GM18511 (cell line): Measurements from ENCODE around the gene MUC5B.
"Not testable (repeated sequence)": the region's sequence is repeated elsewhere in the genome, so short reads cannot be mapped to it uniquely, and the experiment has no call there.

Experiments
- ATAC-seq: cut with Tn5 transposase; IDR thresholded peaks from one replicate; pipeline ENCODE4 v1.9.1; 2021; ENCODE audit warnings: mild to moderate bottlenecking, moderate library complexity; ENCODE audit not compliant: unreplicated experiment

MUC5B gene, protein sequence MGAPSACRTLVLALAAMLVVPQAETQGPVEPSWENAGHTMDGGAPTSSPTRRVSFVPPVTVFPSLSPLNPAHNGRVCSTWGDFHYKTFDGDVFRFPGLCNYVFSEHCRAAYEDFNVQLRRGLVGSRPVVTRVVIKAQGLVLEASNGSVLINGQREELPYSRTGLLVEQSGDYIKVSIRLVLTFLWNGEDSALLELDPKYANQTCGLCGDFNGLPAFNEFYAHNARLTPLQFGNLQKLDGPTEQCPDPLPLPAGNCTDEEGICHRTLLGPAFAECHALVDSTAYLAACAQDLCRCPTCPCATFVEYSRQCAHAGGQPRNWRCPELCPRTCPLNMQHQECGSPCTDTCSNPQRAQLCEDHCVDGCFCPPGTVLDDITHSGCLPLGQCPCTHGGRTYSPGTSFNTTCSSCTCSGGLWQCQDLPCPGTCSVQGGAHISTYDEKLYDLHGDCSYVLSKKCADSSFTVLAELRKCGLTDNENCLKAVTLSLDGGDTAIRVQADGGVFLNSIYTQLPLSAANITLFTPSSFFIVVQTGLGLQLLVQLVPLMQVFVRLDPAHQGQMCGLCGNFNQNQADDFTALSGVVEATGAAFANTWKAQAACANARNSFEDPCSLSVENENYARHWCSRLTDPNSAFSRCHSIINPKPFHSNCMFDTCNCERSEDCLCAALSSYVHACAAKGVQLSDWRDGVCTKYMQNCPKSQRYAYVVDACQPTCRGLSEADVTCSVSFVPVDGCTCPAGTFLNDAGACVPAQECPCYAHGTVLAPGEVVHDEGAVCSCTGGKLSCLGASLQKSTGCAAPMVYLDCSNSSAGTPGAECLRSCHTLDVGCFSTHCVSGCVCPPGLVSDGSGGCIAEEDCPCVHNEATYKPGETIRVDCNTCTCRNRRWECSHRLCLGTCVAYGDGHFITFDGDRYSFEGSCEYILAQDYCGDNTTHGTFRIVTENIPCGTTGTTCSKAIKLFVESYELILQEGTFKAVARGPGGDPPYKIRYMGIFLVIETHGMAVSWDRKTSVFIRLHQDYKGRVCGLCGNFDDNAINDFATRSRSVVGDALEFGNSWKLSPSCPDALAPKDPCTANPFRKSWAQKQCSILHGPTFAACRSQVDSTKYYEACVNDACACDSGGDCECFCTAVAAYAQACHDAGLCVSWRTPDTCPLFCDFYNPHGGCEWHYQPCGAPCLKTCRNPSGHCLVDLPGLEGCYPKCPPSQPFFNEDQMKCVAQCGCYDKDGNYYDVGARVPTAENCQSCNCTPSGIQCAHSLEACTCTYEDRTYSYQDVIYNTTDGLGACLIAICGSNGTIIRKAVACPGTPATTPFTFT (N-terminal part only)

DNA sequence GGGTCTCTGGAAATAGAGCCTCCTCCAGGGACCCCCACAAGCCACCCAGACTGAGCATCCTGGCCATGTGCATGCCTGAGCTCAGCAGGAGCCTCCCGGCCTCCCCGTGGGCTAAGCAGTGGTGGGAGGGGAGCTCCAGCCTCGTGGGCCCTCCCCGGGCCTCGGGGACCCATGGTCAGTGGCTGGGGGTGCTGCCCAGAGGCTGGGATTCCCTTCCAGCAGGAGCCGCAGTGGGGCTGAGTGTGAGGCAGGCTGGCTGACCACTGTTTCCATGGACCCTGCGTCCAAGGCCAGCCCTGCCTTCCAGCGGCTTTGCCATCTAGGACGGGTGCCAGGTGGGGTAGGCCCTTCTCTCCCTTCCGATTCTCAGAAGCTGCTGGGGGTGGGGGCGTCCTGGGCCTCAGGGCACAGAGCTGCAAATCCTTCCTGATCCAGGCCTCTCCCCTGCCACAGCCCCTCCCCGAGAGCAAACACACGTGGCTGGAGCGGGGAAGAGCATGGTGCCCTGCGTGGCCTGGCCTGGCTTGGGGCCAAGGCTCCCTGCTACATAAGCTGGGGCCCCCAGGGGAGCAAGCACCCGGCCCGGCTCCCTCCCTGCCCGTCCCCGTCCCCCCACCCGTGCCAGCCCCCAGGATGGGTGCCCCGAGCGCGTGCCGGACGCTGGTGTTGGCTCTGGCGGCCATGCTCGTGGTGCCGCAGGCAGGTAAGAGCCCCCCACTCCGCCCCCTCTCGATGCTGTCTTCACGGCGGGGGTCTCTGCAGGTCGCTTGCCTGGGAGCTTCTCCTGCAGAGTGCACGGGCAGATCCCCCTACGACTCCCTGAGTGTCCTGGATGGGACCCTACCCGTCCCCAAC, at the start of gene MUC5B:
Gene MUC5B (plus strand): TSS at position 576 of the 855 bp plus-strand sequence. CDS start 58 bp downstream, at position 634.
- no peak for ATAC-seq

- not testable (repeated sequence) for ATAC-seq
Observed at GRCh38 chr11:1173396-1173795, 49.5 kb upstream of the MUC5B start.

GRCh38 chr11:1174441-1175370, 48.2 kb upstream of the MUC5B start:
- no peak for ATAC-seq

DNA sequence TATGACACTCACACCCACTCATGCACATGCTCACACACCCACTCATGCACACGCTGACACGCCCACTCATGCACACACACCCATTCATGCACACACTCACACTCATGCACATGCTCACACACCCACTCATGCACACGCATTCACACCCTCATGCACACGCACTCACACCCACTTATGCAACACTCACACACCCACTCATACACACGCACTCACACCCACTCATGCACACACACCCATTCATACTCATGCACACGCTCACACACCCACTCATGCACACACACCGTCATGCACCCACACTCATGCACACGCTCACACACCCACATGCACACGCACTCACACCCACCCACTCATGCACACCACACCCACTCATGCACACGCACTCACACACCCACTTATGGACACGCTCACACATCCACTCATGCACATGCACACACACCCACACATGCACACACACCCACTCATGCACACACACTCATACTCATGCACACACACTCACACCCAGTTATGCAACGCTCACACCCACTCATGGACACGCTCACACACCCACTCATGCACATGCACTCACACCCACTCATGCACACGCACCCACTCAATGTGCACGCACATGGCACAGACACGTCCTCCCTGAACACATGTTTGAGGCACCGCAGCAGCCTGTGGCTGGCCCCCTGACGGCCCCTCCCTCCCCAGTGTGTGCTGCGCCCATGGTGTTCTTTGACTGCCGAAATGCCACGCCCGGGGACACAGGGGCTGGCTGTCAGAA, 47.2 kb upstream of the MUC5B start:
- no peak for ATAC-seq

GRCh38 chr11:1176224-1177019, 46.4 kb upstream of the MUC5B start:
- no peak for ATAC-seq

DNA sequence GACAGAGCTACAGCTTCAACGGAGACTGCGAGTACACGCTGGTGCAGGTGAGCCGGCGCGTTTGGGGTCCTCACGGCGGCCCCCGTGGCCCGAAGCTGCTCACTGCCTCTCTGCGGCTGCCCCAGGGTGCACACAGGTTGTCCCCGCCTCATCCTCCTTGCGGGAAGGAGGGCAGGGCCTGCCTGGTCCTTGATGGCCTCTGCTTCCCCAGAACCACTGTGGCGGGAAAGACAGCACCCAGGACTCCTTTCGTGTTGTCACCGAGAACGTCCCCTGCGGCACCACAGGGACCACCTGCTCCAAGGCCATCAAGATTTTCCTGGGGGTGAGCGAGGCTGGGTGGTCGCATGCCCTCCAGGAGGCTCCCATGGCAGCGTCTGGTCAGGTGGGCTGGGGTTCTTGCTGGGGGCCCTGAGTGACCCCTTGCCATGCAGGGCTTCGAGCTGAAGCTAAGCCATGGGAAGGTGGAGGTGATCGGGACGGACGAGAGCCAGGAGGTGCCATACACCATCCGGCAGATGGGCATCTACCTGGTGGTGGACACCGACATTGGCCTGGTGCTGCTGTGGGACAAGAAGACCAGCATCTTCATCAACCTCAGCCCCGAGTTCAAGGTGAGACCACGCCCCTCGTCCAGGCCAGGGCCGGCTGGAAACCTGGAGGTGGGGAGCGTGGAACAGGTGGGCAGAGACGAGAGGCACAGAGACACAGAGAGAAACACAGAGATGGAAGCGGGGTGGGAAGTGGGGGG, 45.7 kb upstream of the MUC5B start:
- no peak for ATAC-seq

DNA sequence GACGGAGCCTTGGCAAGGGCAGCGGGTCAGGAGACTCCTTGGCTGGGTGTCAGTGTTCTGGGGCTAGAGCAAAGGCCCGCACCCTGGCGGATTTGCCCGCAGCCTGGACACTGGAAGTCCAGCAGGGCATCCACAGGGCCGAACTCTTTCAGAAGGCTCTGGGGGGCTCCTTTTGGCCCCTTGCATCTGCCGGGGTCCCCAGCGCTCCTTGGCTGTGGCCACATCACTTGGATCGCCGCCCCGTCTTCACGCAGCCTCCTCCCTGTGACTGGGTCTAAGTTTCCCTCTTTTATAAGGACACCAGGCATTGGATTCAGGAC, 45.1 kb upstream of the MUC5B start:
- ATAC-seq: no peak

DNA sequence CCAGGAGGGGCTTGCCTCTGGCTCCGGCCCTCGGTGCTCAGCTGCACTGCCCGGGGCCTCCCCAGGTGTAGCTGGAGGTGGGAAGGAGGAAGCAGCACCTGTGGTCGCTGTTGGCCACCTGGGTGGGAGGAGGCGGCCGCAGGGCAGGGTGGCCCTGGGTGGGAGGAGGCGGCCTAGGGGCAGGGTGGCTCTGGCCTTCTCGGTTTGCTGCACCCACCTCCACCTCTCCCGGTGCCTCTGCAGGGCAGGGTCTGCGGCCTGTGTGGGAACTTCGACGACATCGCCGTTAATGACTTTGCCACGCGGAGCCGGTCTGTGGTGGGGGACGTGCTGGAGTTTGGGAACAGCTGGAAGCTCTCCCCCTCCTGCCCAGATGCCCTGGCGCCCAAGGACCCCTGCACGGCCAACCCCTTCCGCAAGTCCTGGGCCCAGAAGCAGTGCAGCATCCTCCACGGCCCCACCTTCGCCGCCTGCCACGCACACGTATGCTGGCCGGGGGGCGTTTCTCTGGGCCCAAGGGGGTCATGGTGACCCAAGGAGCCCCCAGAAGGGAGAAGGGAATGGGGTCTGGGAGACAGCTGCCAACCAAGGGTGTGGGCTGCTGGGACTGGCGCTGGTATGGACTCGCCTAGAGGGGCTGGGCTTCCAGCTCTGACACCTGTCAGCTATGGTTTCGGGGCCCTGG, 44.5 kb upstream of the MUC5B start:
- ATAC-seq: no peak

GRCh38 chr11:1178906-1179305, 44.0 kb upstream of the MUC5B start:
- ATAC-seq: no peak

- no peak for ATAC-seq
Observed at GRCh38 chr11:1179641-1180040, 43.2 kb upstream of the MUC5B start.

DNA sequence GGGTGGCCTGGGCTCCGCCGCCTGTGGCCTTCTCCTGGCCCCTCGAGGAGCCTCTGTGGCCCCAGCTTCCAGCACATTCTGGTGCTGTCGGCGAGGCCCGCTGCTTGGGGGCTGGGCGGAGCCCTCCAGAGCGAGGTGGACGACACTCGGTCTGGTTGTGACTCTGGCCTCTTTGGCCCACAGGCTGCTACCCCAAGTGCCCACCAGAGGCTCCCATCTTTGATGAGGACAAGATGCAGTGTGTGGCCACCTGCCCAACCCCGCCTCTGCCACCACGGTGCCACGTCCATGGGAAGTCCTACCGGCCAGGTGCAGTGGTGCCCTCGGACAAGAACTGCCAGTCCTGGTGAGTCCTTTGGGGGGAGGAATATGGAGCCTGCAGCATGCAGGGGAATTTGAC, 42.7 kb upstream of the MUC5B start:
- no peak for ATAC-seq

GRCh38 chr11:1180947-1181391, 41.9 kb upstream of the MUC5B start:
- ATAC-seq: no peak

DNA sequence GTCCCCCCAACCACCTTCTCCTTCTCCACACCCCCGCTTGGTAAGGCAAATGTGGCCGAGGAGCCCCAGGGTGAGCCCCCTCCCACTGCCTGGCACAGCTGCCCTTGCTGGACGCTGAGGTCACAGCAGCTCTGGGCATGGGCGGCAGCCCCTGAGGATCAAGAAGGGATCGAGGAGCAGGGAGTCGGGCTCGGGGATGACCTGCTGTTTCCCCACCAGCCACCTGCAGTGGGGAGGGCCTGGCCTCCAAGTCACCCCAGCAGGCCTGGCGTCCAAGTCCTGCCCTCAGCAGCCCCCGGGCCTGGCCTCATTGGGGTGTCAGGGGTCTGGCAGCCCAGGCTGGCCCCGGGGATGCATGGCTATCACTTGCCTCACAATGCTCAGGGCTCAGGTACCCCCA, 41.4 kb upstream of the MUC5B start:
- ATAC-seq: no peak

DNA sequence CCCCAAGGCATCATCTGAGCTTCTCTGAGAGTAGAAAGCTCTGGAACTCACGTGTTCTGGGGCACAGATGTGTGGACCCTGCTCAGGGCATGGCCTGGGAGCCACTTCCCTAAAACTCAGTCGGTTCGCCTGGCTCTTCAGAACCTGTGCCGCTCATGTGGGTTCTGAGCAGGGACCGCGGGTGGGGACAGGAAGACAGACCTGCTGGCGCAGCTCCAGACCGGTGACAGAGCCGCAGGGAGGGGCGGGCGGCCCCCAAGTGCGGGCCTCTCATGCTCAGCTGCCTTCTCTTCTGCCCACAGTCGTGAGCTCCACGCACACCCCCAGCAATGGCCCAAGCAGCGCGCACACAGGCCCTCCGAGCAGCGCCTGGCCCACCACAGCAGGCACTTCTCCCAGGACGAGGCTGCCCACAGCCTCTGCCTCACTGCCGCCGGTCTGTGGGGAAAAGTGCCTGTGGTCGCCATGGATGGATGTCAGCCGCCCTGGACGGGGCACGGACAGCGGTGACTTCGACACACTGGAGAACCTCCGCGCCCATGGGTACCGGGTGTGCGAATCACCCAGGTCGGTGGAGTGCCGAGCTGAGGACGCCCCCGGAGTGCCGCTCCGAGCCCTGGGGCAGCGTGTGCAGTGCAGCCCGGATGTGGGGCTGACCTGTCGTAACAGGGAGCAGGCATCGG, 40.9 kb upstream of the MUC5B start:
- no peak for ATAC-seq

DNA sequence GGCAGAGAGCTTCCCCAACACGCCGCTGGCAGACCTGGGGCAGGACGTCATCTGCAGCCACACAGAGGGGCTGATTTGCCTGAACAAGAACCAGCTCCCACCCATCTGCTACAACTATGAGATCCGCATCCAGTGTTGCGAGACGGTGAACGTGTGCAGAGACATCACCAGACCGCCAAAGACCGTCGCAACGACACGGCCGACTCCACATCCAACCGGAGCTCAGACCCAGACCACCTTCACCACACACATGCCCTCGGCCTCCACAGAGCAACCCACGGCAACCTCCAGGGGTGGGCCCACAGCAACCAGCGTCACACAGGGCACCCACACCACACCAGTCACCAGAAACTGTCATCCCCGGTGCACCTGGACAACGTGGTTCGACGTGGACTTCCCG, 38.7 kb upstream of the MUC5B start:
- not testable (repeated sequence) for ATAC-seq
